GM19099 (cell line): Measurements from ENCODE around the gene MMAA.

Experiments used
- POLR2A ChIP-seq: IDR thresholded peaks from 3 replicates; pipeline ENCODE4 v1.6.1; 2011; ENCODE audit warnings: low read depth; ENCODE audit not compliant: insufficient read length; ENCODE audit errors: extremely low read depth

Gene MMAA

DNA sequence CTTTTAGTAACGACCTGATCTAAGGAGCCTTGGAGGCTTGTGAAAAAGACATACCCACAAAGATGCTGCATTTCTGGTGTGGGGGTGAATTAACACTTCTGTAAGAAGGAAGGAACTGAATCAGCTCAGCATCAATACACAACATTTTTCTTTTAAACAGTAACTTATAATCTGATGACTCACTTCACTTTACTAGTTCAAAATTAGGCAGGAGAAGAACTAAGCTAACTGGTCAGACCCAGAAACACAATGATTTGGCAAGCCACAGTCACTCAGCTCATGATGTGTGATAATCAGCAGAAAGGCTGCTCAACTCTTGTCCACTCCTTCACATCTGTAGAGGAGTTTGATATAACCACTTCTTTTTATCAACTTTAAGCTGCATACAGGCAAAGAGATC is 4.6 kb downstream of the MMAA start:
- TF ChIP-seq POLR2A, result no peak

DNA sequence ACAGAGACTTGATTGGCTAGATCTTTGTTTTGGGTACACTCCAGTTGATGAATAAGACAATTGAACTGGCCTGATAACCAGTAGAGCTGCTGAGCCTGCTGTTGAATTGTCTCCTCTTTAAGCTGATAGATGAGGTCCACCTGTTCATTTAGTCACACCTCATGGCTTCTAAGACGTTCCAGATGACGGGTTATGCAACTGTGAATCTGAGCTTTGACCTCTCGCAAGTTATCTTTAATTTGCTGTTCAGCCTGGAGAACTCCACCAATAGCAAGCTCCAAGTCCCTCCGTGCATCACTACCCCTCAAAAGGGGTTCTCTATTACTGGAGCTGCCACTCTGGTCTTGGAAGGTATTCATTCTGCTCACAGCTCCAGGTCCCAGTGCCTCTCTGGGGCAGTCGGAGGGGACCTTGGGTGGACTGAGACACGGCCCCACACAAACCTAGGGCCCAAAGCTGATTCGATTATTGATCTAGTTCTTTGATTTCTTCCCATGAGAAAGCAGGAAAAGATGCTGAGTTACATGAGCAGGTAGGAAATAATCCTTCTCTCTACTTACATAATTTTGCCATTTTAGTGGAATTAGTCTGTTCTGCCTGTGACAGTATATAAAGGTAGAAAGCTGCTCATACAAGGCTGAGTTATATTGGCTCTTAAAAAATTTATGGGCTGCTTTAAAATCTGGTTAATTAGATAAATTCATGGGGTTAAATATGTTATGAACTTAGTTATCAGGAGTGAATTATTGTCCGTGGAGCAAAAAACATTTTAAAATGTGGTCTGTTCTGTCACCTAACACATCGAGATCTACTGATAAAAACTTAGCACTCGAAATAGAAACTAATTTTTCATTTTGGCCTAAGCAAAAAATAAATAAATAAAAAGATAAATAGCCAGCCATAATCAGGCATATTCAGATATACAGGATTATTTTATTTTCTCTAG is 6.8 kb downstream of the MMAA start:
- TF ChIP-seq POLR2A, result no peak

DNA sequence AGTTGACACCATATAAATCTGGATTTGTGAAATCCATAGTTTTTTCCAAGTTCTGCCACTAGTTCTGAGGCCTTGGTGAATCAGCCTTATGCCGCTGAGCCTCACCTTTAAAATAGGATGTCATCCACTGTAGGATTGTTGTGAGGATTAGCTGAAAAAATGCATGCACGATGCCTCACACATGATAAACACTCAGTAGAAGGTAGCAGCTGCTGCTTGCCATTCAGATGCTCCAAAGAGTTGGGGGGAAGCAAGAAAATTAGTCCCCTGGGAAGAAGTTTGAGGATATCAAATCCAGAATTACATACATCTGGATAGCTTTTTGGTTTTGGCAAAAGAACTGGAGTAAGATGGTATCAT is 7.4 kb downstream of the MMAA start:
- no peak for TF ChIP-seq POLR2A

DNA sequence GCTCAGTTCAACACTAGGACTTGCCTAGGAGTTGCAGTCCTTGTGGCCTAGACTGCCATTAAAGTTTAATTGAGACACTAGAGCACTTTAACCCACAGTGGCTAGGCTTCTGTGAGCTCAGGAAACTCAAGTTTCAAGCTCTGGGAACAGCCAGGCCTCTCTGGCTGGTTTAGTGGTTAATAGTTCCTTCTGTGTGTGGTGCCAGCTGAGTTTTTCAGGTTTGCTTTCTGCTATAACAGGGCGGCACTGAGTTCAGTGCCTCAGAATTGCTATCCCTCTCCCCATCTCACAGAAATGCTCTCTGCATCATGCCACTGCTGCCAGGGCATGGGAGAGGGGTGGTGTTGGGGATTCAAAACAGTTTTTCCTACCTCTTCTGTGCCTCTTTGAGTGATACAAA is 15.9 kb downstream of the MMAA start:
- TF ChIP-seq POLR2A, result no peak

DNA sequence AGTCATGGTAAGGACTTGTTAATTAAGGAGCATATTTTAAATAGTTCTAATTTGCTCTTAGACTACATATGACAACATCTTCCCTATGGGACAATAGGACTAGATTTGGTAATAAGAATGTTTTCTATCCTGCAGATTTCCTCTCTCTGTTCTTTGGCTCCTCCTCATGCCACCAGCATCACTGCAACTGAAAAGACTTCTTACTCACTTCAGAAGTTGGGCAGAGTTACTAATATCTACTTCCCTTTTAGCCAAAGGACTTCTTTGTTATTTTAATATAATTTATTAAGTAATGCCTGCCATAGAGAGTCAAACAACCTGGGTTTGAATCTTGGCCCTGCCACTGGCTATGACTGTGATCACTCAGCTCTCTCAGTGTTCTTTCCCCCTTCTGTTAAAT is 16.4 kb downstream of the MMAA start:
- TF ChIP-seq POLR2A, result no peak

DNA sequence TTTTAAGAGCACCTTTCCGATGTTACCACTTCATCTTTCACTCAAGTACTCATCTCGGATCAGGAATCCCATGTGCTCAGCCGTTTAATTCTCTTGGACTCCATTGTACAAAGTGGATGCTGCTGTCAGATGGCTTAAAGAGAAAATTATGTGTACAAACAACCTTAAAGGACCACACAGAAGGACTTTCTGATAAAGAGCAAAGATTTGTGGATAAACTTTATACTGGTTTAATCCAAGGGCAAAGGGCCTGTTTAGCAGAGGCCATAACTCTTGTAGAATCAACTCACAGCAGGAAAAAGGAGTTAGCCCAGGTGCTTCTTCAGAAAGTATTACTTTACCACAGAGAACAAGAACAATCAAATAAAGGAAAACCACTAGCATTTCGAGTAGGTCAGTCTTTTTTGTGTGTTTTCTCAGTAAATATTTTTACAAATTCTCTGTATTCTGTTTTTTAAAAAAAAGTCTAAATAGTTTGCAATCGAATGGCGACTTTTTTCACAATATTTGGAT is 20.1 kb downstream of the MMAA start:
- TF ChIP-seq POLR2A, result no peak

DNA sequence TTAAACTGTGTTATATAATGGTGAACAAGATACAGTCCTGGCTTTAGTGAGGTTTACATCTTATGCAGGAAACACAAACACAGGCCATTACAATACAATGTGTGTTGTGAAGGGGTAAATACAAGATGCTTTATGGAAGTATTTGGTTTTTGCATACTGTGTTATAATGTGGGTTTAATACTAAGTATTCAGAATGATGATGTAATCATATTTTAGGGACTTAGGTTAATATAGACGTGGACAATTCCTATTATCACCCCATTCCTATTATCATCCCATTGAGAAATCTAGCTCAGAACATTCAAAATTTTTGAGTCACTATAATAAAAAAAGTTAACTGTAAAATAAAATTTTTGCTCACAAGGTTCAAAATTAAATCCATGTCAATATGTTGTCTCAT is 24.1 kb downstream of the MMAA start:
- no peak for TF ChIP-seq POLR2A

DNA sequence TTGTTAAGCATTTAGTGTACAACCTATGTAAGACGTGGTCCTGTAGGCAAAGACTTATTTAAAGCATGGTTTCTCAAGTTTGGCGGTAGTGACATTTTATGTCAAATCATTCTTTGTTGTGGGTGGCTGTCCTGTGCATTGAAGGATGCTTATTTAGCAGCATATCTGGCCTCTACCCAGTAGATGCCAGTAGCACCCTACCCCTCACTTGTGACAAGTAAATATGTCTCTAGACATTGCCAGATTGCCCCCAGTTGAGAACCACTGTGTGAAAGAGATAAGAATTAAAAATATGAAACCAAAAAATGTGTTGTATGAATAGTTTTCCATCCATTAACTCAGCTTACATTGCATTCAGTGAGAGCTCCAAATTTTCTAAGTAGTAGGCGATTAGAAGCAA is 25.5 kb downstream of the MMAA start:
- TF ChIP-seq POLR2A, result no peak

DNA sequence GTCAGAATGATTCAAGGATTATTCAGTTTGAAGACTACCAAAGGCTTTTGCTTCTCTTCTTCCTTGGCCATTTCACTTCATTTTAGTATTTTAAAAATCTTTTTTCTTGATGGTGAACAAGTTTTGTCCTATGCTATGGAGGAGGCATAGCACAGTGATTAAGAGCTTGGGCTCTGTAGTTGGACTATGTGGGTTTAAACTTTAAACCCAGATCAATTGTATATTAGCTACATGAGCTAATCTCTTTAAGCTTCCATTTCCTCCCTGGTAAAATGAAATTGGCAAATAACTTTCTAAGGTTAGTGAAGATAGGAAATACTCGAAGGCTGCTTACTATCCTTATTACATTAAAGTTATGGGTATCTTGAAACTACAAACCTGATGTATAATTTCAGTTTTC is 37.0 kb downstream of the MMAA start:
- TF ChIP-seq POLR2A, result no peak

DNA sequence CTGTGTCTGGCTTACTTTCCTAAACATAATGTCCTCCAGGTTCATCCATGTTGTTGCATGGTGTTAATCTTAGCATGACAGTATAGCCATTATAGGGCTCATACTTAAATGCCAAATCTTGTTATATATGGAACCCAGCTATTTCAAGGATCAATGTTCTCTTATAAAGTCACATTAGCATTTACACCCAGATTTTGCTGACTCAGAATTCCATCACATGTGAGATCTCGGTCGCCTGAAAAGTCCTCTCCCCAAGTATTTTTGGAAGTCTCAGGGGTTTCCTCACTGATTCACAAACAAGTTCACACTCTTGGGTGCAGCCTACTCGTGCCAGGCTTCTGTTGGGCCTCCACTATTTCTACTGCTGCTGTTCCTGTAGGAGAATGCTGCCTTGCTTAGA is 40.9 kb downstream of the MMAA start:
- no peak for TF ChIP-seq POLR2A

DNA sequence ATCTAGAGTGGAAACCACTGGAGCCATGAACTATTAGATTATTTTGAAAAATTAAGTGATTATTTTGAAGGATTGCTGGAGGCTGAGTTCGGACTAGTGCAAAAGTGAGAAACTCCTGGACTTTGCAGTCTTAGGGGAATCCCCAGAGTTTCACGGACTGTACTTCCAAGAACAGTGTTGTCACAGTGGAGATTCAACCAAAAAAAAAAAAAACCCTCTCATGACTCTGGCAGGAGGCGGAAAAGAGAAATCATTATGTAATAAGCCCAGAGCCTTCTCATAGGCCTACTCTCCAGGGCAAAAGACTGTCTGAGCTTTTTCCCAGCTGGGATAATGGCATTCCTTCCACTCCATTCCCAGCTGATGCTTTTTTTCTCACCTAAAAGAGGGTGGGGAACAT is 44.0 kb downstream of the MMAA start:
- no peak for TF ChIP-seq POLR2A

DNA sequence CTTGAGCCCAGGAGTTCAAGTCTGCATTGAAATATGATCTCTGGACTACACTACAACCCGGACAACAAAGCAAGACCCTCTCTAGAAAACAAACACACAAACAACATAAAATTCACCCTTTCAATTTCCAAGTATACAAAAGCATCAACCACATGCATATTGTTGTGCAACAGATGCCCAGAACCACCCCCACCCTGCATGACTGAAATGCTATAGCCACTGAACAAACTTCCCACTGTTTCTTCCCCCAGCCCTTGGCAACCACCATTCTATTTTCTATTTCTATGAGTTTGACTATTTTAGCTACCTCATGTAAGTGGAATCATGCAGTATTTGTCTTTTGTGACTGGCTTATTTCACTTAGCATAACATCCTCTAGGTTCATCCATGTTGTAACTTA is 46.6 kb downstream of the MMAA start:
- no peak for TF ChIP-seq POLR2A

DNA sequence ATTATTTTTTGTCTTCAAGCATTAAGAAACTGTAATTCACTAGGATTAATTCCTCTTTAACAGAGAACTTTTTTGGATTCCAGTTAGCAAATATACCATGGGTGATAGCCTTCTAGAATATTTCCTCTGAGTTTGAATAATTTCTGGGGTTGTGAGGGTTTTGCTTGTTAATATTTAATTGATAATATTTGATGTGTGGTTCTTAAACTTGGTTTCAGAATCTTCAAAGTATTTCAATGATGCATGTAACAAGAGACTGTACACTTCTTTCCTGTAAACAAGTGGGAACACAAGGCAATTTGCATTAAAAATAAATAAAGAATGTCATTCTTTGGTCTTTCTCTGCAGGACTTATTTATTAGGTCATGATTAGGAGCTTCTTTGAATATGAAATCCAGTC is 51.2 kb downstream of the MMAA start:
- TF ChIP-seq POLR2A, result no peak

DNA sequence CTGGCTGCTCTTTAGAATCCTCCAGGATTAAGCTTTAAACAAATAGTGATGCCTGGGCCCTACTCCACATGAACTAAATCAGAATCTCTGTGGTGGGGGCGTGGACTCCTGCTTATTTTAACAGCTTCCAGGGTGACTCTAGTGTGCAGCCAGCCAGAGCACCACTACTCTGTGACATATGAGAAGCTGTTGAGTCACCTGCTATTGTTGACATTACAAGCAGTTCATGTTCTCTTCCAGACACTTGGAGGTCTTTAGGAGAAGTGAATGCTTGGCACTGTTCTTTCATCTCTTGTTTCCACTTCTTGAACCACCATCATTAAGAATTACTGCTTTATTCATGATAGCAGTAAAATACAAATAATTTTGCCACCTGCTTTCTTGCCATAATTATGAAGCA is 60.3 kb downstream of the MMAA start:
- TF ChIP-seq POLR2A, result no peak

DNA sequence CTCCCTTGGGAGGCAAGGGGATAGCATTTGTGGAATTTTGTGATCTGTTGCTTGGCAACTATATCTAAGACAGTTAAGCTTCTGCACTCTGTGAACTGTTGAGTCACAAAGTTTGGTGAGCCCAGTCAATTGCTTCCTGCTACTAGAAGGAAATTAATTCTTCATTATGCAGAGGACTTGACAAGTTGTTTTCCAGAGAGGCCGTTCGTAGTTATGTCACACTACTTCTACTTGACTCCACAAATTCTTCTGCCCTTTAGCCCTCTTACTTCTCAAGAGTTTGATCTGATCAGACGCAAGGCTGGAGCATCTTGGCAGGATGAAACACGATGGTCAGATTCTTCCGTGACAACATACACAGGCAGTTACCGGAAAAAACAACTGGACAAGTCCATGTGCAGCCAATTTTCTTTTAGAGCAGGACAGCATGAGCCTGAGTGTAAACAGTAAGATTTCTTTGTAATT is 60.8 kb downstream of the MMAA start, which contains the start of gene C4orf51:
TSS of gene C4orf51 (plus strand) at position 156 of the 465 bp plus-strand sequence. CDS start at position 214, 58 bp downstream.
- no peak for TF ChIP-seq POLR2A

DNA sequence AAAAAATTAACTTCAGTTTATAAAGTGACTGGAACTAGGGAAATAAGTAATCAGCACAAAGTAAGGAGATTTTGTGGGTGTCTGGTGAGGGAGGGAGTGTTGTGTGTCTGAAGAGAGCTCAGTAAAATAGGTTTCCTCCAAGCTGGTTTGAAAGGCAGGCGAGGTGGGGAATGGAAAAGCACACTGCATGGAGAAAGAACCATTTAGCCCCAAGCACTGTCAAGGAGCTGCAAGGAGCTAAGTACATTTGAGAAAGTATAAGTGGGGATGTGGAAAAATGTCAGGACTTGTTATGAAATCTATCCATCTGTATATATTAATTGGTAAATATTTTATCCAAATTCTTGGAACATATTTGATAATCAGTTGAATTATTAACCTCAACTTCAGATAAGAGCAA is 61.7 kb downstream of the MMAA start:
- no peak for TF ChIP-seq POLR2A
